Retinal pigment epithelial cell (primary cell): ENCODE measurements around the gene CBY2.
A peak's percentile ranks its signal among the peaks of the same experiment; 100 is the strongest.

Experiments used
- DNase-seq: peaks from one replicate; pipeline ENCODE4 v3.0.0-alpha.2; 2010; ENCODE audit warnings: low read depth
- H3K4me3 ChIP-seq: 2 replicates; pipeline ENCODE4 v1.5.1; 2011; ENCODE audit warnings: mild to moderate bottlenecking, low read length, control low read depth, moderate library complexity
- TF ChIP-seq, protein P1 (sequence below): conservative IDR thresholded peaks from 2 replicates; pipeline ENCODE4 v1.5.1; 2011; ENCODE audit warnings: low read depth, low read length, control low read depth, inconsistent platforms

Gene CBY2

DNA sequence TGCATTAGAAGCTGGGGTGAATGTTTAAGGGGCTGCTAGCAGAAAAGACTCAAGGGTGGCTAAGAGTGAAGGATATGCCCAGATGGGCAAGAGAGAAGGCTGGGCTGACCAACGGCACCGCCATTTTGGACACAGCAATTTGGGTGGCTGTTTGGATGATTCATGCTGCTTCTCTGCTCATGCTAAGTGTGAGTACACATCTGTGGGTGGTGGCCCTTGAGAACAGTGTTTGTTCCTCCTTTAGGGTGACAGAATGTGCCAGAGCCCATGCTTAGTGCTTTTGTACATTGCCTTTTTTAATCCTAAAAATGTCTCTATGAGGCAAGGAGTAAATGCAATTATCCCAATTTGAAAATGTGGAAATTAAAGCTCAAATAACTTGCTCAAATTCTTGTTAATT, 9.8 kb downstream of the CBY2 start:
- no peak overlapping the region for H3K4me3 ChIP-seq
- no peak for DNase-seq
- TF ChIP-seq, protein P1, sequence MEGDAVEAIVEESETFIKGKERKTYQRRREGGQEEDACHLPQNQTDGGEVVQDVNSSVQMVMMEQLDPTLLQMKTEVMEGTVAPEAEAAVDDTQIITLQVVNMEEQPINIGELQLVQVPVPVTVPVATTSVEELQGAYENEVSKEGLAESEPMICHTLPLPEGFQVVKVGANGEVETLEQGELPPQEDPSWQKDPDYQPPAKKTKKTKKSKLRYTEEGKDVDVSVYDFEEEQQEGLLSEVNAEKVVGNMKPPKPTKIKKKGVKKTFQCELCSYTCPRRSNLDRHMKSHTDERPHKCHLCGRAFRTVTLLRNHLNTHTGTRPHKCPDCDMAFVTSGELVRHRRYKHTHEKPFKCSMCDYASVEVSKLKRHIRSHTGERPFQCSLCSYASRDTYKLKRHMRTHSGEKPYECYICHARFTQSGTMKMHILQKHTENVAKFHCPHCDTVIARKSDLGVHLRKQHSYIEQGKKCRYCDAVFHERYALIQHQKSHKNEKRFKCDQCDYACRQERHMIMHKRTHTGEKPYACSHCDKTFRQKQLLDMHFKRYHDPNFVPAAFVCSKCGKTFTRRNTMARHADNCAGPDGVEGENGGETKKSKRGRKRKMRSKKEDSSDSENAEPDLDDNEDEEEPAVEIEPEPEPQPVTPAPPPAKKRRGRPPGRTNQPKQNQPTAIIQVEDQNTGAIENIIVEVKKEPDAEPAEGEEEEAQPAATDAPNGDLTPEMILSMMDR = no peak

DNA sequence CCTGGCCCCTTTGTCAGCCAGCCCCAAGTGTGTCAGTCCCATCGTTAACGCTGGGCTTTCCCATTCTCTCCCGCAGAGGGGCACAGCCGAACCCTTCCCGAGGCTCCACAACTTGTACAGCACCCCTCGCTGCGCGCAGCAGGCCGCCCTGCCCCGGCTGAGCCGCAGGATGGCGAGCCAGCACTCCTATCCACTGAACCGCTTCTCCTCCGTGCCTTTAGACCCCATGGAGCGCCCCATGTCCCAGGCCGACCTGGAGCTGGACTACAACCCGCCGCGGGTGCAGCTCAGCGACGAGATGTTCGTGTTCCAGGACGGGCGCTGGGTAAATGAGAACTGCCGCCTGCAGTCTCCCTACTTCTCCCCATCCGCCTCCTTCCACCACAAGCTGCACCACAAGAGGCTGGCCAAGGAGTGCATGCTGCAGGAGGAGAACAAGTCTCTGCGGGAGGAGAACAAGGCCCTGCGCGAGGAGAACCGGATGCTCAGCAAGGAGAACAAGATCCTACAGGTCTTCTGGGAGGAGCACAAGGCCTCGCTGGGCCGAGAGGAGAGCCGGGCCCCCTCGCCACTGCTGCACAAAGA, 11.1 kb downstream of the CBY2 start:
- TF ChIP-seq, protein P1 = no peak
- no peak overlapping the region for H3K4me3 ChIP-seq
- DNase-seq = no peak

DNA sequence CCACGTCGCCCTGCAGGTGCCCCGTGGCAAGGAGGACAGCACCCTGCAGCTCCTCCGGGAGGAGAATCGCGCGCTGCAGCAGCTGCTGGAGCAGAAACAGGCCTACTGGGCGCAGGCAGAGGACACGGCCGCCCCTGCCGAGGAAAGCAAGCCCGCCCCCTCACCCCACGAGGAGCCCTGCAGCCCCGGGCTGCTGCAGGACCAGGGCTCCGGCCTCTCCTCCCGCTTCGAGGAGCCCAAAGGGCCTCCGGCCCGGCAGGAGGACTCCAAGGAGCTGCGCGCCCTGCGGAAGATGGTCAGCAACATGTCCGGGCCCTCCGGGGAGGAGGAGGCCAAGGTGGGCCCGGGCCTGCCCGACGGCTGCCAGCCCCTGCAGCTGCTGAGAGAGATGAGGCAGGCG, 11.6 kb downstream of the CBY2 start:
- H3K4me3 ChIP-seq = no peak overlapping the region
- TF ChIP-seq, protein P1 = no peak
- no peak for DNase-seq

DNA sequence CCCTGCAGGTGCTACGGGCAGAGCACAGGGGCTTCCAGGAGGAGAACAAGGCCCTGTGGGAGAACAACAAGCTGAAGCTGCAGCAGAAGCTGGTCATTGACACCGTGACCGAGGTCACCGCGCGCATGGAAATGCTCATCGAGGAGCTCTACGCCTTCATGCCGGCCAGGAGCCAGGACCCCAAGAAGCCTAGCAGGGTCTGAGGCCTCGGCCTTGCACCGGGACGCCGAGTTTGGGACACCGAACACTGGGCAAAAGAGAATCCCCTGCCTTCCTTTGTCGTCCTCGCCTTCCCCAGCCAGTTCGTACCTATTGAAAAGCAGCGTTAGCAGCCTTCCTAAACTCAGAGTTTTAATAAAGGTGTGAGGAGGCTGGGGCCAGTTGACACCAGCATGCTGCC, 12.1 kb downstream of the CBY2 start:
- H3K4me3 ChIP-seq = no peak overlapping the region
- DNase-seq = no peak
- TF ChIP-seq, protein P1 = no peak

DNA sequence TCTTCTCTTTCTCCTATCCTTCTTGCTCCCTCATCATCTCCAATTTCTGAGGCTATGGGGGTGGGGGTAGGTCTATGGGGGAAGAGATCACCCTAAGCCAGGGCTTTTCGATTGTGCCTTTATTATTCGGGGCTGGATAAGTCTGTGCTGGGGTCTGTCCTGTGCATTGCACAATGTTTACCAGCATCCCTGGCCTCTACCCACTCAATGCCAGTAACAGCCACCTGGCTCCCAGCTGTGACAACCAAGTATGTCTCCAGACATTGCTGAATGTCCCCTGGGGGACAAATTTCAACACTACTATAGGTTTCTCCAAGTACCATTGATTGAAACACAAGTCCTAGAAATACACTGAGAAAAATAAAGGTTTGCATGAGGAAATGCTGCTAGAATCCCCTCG, 13.2 kb downstream of the CBY2 start:
- TF ChIP-seq, protein P1 = no peak
- DNase-seq = no peak
- no peak overlapping the region for H3K4me3 ChIP-seq

DNA sequence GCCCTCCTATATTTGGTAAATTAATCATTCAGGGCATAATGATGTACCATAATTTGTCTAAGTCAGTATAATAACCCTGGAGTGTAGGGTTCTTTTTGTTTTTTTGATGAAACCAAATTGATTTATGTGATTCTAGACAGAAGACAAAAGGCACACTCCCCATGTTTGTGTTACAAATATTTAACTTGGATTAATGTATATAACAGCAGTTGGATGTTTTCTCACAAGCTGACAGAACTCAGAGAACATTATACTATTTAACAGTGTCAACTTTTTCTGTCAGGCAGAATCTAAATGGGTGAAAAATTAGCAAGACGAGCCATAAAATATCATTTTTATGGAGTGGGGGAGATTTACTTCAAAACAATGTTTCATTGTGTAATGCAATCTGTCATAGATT, 15.2 kb downstream of the CBY2 start:
- no peak overlapping the region for H3K4me3 ChIP-seq
- TF ChIP-seq, protein P1 = no peak
- no peak for DNase-seq

DNA sequence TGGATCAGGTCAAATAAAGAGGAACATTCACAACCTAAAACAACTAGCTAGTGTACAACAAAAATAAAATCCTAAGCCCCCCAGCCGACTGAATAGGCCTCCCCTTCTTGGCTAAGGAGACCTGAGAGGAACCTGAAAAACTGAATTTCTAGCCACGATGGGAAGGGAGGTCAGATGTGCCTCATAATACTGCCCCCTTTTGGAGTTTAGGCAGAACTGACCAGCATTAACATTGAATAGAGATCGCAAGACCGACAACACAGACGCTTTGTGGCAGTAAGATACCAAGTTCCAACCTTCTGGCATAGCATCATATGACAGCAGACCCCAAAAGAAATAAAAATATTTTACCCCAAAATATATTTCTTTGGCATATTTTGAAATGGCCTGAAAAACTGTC, 15.9 kb downstream of the CBY2 start:
- no peak overlapping the region for H3K4me3 ChIP-seq
- TF ChIP-seq, protein P1 = peak; percentile 61
- no peak for DNase-seq
